NCI-H1694 (cell line): ENCODE data around the gene TLE6.
"Not testable (repeated sequence)": the region's sequence is repeated elsewhere in the genome, so short reads cannot be mapped to it uniquely, and the experiment has no call there.

Source experiments
- DNase-seq: peaks from one replicate; lab custom pipeline; 2025; lab: John Stamatoyannopoulos, UW

The TLE6 gene

DNA sequence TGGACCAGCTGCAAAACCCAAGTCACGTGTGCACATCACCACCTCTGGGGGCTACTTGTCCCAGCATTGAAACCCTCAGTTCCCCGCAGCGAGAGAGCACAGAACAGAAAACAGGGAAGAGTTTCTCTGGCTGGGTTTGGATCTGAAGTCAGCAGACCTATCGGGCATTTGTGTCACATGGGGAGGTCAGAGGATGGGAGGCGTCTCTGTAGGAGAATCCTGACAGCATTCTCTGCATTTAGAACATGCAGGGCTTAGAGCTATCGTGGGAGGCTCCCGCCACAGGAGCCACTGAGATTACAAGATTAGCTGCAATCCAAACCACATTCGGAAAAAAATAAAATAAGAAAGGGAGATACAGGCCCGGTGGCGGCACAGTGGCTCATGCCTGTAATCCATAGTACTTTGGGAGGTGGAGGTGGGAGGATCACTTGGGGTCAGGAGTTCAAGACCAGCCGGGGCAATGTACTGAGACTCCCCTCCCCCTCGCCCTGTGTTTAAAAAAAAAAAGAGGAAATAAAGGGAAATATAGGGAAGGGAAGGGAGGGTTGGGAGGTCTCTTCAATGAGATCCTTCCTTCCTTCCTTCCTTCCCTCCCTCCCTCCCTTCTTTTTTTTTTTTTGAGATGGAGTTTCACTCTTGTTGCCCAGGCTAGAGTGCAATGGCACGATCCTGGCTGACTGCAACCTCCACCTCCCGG lies 2.9 kb upstream of the TLE6 start:
- DNase-seq = no peak

DNA sequence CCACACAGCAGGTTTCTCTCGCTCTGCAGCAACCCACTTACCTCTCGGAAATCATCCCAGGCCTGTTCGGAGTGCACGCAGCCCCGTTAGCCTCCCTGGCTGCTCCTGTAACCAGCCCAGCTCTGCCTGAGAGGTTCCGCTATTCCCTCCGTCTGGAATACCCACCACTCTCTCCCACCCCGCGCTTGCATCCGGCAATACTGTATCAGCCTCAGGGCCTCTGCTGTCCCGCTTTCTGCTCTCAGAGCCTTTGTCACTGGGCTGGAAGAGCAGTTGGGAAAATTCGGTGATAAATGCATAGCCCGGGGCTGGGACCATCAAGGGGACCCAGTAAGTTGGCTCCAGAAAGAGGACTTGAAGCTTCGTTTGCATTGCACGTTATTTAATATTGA lies 759 bp upstream of the TLE6 start:
- no peak for DNase-seq

DNA sequence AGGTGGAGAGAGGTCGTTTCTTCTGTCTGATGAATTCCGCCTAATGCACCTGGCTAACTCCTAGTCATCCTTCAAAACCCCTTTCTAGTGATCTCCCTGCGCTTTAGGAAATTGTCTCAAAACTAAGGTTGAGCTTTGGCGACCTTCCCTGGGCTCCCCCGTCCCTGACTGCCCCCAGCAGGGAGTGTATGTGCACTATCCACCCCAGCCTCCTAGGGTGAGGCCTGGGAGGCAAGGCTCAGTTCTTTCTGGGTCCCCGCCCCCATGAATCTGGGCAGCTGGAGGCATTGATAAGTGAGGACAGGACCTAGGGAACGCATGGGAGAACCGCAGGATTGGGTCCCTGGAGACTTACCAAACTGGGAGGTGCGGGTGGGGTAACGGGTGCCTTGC lies 378 bp downstream of the TLE6 start:
- no peak for DNase-seq

DNA sequence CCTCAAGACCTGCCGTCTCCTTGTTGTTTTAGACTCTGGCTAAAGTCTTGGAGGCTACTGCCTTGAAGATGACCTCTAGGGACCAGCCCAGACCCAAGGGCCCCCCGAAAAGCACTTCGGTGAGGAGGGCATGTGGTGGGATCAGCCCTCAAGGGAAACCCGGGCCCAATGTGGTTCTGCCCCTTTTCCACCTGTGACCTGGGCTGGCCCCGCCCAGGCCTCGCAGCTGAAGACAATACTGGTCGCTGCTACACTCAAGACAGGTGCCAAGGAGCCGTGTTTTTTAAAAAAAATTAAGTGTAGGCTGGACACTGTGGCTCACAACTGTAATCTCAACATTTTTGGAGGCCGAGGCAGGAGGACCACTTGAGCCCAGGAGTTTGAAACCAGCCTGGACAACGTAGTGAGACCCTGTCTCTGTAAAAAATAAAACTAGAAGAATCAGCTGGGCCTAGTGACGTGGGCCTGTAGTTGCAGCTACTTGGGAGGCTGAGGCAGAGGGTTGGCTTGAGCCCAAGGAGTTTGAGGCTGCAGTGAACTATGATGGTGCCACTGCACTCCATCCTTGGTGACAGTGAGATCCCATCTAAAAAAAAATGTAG lies 903 bp downstream of the TLE6 start:
- DNase-seq = no peak

DNA sequence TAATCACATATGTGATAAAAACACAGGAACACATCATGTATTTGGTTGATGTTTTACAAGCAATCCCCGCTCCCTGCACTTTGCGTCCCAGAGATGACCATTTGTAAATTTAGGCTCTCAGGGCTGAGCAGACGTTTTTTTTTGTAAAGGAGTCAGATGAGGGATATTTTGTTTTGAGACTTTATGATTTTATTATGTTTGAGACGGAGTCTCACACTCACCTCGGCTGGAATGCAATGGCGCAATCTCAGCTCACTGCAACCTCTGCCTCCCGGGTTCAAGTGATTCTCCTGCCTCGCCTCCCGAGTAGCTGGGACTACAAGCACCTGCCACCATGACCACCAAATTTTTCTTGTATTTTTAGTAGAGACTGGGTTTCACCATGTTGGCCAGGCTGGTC lies 1.4 kb downstream of the TLE6 start:
- no peak for DNase-seq

DNA sequence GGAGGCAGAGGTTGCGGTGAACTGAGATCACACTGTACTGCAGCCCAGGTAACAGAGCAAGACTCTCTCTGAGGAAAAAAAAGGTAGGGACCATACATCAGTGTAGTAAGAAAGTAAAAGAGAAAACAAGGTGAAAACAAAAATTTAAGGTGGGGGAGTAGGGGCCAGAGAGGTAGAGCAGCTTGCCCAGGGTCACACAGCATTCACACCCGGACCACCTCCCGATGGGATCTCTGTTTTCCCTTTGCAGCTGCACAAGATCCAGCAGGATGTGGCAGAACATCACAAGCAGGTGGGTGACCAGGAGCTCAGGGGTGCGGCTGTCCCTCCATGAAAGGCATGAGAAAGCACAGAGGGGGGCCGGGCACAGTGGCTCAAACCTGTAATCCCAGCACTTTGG lies 4.5 kb downstream of the TLE6 start:
- DNase-seq = no peak

DNA sequence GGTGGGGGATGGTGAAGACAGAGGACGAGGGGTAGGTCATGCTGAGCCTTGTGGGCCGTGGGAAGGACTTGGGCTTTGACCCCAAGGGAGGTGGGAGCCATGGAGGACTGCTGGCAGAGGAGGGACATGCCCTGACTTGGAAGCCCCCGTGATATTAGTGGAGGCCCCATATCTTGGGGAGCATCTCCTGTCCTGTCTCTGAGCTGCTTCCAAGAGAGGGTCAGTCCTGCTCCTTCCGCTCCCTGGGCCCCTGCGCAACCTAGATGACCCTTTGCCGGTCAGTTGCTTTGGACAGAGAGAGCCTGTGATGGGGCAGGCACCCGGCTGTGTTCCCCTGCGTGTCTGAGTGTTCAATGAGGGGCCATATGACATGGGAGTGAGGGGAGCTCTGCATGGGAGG lies 5.2 kb downstream of the TLE6 start:
- no peak for DNase-seq

DNA sequence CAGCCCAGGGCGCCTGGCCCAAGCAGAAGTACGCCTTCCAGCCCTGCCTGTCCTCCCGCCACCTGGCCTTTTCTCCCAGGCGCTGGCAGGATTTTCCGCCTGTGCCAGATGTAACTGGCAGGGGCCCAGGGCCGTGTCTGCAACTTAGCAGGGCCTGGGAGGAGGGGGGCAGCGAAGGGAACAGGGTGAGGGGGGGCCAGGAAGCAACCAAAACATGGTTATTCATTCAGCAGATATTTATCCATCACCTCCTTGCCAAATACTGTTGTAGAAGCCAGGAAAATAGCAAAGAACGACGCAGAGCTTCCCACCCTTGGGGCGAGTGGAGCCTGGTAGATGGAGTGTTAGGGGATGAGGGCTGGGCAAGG lies 5.6 kb downstream of the TLE6 start:
- peak; percentile 92 for DNase-seq

DNA sequence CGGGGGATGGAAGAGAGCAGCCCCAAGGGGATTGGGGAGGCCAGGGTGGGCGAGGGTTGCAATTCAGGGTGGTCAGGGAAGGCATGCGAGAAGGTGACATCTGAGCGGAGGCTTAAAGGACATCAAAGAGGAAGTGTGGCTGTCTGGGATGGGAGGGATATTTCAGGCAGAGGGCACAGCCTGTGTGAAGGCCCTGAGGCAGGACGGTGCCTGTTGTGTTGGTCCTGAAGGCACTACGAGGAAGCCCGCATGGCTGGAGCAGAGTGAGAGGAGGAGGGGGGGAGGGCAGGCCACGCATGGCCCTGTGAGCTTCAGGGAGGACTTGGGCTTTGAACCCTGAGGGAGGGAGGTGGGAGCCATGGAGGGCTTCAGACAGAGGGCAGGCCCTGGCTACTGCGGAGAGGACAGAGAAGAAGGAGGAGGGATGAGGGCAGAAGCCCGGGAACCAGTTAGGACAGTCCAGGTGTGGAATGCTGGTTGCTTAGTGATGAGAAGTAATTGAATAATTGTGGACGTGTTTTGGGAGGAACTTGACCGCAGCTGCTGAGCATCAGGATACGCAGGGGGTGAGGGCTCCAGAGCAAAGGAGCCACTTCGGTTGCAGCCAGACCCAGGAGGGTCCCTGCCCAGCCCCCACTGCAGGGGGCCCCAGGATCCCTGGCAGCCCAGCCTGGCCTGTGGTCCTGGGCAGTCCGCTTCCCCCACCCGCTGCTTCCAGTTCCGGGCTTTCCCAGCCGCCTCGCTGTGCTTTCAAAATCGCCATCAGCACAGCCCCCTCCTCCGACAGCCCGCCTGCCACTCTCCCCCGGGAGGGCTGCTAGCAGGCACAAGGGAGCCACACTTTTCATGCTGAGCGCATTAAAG lies 6.2 kb downstream of the TLE6 start:
- peak; percentile 92 for DNase-seq

DNA sequence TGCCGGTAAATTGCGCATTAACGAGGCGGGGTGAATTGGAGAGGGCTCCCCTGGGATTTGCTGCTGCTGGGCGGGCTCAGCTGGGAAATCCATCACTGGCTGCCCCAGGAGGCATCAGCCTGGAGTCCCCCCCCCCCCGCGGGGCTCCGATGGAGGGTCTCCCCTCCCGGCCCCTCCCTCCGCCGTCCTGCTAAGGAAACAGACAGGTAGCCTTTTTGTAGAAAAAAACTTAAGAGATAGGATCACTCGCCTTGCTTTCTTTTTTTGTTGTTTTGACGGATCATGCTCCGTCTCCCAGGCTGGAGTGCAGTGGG lies 6.8 kb downstream of the TLE6 start:
- no peak for DNase-seq

DNA sequence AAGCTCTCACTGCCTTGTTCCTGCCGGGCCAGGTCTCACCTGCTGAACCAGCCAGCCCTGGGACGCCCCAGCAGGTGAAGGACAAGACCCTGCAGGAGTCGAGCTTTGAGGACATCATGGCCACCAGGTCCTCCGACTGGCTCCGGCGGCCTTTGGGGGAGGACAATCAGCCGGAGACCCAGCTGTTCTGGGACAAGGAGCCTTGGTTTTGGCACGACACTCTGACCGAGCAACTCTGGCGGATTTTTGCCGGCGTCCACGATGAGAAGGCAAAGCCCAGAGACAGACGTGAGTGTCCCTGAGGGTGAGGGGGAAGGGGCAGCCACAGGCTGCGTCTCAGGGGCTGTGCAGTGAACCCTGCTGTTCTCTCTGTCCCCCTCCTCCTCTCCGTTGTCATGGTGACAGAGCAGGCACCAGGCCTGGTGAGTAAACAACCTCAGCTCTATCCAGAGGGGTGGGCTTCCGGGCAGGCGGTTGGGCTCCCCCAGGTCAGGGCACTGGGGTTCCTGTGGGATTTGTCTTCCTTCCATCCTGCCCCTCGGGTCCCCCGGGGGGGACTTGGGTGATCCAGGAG lies 9.7 kb downstream of the TLE6 start:
- peak; percentile 25 for DNase-seq

DNA sequence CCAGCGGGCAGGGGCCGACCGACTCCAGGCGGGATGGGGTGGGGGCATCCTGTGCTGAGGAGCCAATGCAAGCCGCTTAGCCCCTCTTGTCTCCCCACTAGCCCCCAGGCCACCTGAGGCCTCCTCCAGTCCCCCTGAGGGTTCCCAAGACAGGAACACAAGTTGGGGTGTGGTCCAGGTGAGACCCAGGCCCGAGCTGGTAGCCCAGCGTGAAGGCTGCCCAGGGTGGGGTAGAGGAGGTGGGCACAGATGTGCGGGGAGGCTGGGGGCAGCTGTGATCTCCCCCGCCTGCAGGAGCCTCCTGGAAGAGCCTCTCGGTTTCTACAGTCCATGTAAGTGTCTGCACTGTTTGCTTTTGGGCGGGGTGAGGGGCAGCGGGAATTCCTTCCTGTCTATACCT lies 10.4 kb downstream of the TLE6 start:
- DNase-seq = no peak

DNA sequence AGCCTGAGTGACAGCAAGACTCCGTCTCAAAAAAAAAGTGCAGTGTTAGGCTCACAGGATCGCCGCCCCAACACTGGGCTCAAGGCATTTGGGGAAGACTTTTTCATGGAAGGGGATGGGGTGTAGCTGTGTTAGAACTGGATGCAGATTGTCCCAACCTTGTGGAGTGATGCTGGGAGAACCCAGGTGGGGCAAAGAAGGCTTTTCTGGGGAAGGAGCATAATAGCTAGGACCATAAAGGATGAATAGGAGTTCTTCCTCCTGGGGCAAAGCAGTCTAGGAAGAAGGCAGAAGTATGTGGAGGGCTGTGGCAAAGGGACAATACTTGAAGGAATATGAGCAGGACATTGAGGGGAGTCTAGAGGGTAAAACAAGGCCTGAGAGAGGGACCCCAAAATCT lies 11.2 kb downstream of the TLE6 start:
- DNase-seq = no peak

DNA sequence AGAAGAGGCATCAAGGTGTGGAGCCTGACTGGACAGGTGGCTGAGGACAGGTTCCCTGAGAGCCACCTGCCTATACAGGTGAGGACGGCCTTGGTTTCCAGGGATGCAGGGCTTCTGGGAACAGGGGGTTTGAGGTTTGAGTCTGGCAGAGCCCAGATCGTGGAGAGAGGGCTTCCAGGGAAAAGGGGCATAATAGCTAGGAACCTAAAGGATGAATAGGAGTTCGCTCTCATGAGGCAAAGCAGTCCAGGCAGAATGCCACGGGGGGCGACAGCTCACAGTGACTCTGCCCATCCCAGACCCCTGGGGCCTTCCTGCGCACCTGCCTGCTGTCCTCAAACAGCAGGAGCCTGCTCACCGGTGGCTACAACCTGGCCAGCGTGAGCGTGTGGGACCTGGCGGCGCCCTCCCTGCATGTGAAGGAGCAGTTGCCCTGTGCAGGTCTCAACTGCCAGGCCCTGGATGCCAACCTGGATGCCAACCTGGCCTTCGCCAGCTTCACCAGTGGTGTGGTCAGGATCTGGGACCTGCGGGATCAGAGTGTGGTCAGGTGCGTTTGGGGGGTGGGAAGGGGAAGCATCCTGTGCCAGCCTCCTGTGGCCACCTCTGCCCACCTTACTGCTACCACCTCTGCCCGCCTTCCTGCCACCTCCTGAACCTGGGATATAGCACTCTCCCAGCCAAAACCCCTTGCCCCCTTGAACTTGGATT lies 12.0 kb downstream of the TLE6 start:
- no peak for DNase-seq

DNA sequence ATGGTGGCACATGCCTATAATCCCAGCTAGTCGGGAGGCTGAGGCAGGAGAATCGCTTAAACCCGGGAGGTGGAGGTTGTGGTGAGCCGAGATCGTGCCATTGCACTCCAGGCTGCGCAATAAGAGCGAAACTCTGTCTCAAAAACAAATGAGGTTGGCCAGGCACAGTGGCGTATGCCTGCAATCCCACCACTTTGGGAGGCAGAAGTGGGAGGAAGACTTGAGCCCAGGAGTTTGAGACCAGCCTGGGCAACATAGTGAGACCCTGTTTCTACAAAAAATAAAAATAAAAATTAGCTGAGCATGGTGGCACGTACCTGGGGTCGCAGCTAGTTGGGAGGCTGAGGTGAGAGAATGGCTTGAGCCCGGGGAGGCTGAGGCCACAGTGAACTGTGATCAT lies 15.0 kb downstream of the TLE6 start:
- not testable (repeated sequence) for DNase-seq

DNA sequence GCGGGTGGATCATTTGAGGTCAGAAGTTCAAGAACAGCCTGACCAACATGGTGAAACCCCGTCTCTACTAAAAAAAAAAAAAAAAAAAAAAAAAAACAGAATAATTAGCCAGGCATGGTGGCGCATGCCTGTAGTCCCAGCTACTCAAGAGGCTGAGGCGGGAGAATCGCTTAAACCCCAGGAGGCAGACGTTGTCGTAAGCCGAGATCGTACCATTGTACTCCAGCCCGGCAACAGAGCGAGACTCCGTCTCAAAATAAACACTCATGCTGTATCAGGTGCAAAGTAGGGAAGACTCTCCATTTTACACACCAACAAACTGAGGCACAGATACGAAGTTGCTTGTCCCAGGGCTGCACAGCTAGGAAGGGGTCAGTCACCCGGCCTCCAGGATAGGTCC lies 15.6 kb downstream of the TLE6 start:
- DNase-seq = no peak

DNA sequence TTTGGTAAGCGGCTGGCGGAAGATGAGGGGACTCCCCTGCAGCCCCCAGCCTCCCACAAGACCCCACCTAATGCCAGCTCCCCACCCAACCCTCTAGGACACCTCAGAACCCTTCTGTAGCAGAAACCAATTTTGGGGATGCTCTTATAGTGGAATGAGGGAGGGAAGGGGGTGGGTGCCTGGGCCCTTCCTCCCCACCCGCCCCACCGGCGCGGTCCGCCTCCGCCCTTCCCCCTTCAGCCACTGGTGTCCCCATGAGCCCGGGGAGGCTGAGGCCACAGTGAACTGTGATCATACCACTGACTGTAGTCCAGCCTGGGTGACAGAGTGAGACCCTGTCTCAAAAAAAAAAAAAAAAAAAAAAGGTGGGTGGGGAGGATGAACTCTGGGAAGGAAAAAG lies 16.2 kb downstream of the TLE6 start:
- no peak for DNase-seq

DNA sequence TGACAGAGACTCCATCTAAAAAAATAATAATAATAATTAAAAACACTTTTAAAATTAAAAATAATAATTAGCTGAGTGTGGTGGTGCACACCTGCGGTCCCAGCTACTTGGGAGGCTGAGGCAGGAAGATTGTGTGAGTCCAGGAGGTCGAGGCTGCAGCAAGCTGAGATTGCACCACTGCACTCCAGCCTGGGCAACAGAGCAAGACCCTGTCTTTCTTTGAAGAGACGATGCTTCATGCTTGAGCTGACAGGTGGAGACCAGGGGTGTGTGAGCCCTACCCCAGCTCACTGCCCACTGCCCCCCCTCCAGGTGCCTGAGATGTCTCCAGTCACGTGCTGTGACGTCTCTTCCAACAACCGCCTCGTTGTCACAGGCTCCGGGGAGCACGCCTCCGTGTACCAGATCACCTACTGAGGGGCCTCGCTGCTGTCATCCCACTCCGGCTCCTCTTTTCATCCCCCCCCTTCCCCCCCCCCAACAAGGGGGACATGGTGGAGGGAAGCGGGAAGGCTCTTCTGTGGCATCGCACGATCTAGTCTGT lies 17.3 kb downstream of the TLE6 start:
- DNase-seq = no peak

DNA sequence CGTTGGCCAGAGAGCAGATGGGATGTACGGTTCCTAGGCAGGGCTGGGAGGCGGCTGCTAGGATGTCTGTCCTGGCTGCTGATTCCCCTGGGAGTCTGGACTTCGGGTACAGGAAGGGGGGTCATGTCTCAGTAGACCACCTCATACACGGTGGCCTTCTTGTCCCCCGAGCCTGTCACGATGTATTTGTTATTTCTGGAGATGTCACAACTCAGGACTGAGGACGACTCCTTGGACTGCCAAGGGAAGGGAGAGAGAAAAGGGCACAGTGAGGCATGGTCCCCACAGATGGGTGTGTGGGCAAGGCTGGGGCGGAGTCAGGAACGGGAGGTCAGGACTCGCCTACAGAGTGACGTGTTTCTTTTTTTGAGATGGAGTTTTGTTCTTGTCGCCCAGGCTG lies 20.4 kb downstream of the TLE6 start:
- no peak for DNase-seq

DNA sequence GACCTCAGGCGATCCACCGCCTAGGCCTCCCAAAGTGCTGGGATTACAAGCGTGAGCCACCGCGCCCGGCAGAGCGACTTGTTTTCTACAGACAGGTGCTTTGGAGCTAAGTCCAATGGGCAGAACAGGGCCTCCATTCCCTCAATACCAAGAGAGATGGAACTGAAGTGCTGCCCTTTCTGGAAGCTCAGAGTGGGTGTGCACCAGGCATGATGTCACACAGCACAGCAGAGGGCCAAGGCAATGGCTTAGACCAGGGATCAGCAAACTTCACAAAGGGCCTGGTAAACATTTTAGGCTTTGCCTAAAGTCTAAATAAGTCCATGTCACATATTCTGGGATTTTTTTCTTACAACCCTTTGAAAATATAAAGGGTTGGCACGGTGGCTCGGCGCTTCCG lies 21.3 kb downstream of the TLE6 start:
- DNase-seq = no peak

DNA sequence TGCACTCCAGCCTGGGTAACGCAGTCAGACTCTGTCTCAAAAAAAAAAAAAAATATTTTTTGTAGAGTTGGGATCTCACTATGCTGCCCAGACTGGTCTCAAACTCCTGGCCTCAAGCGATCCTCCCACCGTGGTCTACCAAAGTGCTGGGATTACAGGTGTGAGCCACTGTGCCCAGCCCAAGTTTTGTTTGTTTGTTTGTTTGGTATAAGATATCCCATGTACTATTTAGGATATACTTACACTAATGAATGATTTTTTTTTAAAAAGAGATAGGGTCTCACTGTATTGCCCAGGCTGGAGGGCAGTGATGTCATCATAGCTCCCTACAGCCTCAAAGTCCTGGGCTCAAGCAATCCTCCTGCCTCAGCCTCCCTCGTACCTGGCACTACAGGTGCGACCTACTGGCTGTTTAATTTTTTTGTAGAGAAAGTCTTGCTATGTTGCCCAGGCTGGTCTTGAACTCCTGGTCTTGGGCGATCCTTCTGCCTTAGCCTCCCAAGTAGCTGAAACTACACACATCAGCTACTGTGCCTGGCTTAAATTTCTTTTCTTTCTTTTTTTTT lies 24.0 kb downstream of the TLE6 start:
- DNase-seq = no peak

DNA sequence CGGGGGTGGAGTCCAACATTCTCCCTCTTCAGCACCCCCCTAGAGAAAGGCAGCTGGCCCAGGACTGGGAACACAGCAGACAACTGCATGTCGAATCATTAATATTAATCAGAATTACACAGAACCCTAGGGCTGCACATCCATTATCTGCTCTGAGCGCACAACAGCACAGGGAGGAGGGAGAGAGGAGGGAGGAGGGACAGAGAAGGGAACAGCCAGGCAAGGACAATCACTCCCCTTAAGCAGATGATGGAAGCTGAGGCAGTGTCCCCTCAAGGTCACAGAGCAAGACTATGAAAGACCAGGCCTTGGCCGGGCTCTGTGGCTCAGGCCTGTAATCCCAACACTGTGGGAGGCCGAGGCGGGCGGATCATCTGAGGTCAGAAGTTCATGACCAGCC lies 25.7 kb downstream of the TLE6 start:
- DNase-seq = no peak
